IPS-15b (cell line): ENCODE measurements around the gene CENPN.

ENCODE experiments used
- H3K27me3 ChIP-seq: one replicate; pipeline ENCODE4 v1.6.1; 2013; ENCODE audit warnings: low read length; ENCODE audit not compliant: control insufficient read depth, insufficient read depth
- H3K36me3 ChIP-seq: one replicate; pipeline ENCODE4 v1.6.1; 2013; ENCODE audit warnings: low read length; ENCODE audit not compliant: control insufficient read depth, insufficient read depth
- H3K4me1 ChIP-seq: one replicate; pipeline ENCODE4 v1.6.1; 2013; ENCODE audit warnings: mild to moderate bottlenecking, low read length; ENCODE audit not compliant: control insufficient read depth, insufficient read depth
- H3K4me3 ChIP-seq: one replicate; pipeline ENCODE4 v1.5.1; 2013; ENCODE audit warnings: low read depth, low read length
- H3K9ac ChIP-seq: one replicate; pipeline ENCODE4 v1.6.1; 2013; ENCODE audit warnings: low read depth, mild to moderate bottlenecking, low read length
- H3K9me3 ChIP-seq: one replicate; pipeline ENCODE4 v1.6.1; 2013; ENCODE audit warnings: mild to moderate bottlenecking, low read length; ENCODE audit not compliant: control insufficient read depth, insufficient read depth

Gene CENPN, protein sequence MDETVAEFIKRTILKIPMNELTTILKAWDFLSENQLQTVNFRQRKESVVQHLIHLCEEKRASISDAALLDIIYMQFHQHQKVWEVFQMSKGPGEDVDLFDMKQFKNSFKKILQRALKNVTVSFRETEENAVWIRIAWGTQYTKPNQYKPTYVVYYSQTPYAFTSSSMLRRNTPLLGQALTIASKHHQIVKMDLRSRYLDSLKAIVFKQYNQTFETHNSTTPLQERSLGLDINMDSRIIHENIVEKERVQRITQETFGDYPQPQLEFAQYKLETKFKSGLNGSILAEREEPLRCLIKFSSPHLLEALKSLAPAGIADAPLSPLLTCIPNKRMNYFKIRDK

DNA sequence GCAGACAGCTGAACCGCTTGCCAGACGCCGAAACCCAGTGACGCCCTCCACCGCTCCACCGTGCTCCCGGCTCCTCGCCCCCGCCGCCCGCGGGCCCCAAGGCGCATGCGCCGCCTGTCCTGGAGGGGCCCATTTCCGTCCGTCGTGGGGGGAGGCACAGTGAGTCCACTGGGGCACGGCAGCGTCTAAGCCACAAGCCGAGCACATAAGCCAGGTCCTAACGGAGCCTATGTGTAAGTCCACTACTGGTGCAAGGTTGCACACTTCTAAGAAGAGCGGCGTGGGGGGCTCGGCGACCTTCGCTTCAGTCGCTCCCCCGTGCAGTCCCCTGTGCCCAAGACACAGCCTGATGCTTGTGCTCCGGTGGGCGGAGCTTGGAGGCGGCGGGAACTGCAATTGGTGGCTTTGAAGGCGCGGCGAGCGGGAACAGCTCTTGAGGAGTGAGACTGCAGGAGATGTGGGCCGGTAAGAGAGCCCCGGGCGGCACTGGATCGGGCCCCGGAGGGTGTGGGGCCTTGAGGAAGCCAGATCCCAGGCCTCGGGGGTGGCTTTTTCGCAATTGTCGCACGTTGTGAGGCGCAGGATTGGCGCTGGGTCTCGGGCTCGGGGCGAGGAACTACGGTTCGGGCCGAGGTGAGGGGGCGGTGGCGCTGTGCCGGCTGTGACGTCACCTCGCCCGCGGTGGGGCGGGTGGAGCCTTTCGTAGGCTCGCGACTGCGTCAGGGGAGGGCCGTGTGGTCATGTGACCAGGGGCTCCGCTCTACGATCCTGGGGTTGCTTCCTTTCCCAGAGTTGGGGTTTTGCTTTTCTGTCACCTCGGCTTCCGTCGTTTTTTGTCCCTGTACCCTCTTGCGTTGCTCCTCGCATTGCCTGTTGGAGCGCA, at the start of gene CENPN, which contains the start of gene CMC2:
Gene CENPN (plus strand): TSS at position 402 of the 883 bp plus-strand sequence. CDS start 4,726 bp downstream, outside the sequence.
Gene CMC2 (minus strand): TSS at position 73 of the 883 bp plus-strand sequence. CDS start 9,491 bp downstream, outside the sequence.
- H3K9ac ChIP-seq = peak within 1 kb of the TSS; percentile 99
- no peaks in the 10 kb centered on the region for H3K9me3 ChIP-seq
- no peaks in the 10 kb centered on the region for H3K36me3 ChIP-seq
- H3K4me3 ChIP-seq = peak within 1 kb of the TSS; percentile 84
- no peaks in the 10 kb centered on the region for H3K4me1 ChIP-seq
- no peaks in the 10 kb centered on the region for H3K27me3 ChIP-seq

DNA sequence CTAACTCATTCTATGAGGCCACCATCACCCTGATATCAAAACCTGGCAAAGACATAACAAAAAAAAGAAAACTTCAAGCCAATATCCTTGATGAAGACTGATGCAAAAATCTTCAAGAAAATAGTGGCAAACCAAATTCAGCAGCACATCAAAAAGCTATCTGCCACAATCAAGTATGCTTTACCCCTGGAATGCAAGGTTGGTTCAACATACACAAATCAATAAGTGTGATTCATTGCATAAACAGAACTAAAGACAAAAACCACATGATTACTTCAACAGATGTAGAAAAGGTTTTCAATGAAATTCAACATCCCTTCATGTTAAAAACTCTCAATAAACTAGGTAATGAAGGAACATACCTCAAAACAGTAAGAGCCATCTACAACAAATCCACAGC, 48.7 kb upstream of the CENPN start:
- Histone ChIP-seq H3K36me3 (no peaks in the 10 kb centered on the region), H3K4me1 (no peaks in the 10 kb centered on the region), H3K4me3 (no peak overlapping the region), H3K9ac (no peak overlapping the region), H3K27me3 (no peaks in the 10 kb centered on the region), H3K9me3 (no peaks in the 10 kb centered on the region)

- H3K4me3 ChIP-seq = no peak overlapping the region
- H3K27me3 ChIP-seq = no peaks in the 10 kb centered on the region
- no peaks in the 10 kb centered on the region for H3K4me1 ChIP-seq
- H3K9ac ChIP-seq = no peak overlapping the region
- H3K9me3 ChIP-seq = no peaks in the 10 kb centered on the region
- no peaks in the 10 kb centered on the region for H3K36me3 ChIP-seq
Measured at GRCh38 chr16:80962879-80963278, 44.1 kb upstream of the CENPN start.

DNA sequence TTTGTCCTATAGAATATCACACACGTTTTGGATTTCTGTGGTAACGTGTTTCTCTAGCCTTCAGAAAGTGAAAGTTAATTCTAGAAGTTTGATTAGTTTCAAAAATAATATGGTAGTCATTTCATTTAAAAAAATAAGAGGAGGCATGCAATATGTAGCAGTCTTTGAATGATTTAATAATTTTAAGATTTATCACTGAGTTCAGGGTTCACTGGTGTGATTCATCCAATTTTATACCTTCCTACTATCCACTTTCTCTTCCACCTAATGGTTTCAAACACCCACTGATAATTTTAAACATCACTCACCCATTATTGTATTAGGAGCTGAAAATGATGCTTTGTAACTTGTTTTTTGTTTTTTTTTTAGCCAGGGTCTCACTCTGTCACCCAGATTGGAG, 42.7 kb upstream of the CENPN start:
- Histone ChIP-seq H3K27me3 (no peaks in the 10 kb centered on the region), H3K4me1 (no peaks in the 10 kb centered on the region), H3K36me3 (no peaks in the 10 kb centered on the region), H3K9ac (no peak overlapping the region), H3K4me3 (no peak overlapping the region), H3K9me3 (no peaks in the 10 kb centered on the region)

- Histone ChIP-seq H3K9me3 (no peaks in the 10 kb centered on the region), H3K9ac (no peak overlapping the region), H3K4me1 (no peaks in the 10 kb centered on the region), H3K4me3 (no peak overlapping the region), H3K27me3 (no peaks in the 10 kb centered on the region), H3K36me3 (no peaks in the 10 kb centered on the region)
Measured at GRCh38 chr16:80966617-80967016, 40.4 kb upstream of the CENPN start.

GRCh38 chr16:80968386-80969113, 38.5 kb upstream of the CENPN start:
- H3K27me3 ChIP-seq = no peaks in the 10 kb centered on the region
- no peaks in the 10 kb centered on the region for H3K9me3 ChIP-seq
- no peak overlapping the region for H3K4me3 ChIP-seq
- H3K9ac ChIP-seq = no peak overlapping the region
- H3K36me3 ChIP-seq = no peaks in the 10 kb centered on the region
- no peaks in the 10 kb centered on the region for H3K4me1 ChIP-seq

DNA sequence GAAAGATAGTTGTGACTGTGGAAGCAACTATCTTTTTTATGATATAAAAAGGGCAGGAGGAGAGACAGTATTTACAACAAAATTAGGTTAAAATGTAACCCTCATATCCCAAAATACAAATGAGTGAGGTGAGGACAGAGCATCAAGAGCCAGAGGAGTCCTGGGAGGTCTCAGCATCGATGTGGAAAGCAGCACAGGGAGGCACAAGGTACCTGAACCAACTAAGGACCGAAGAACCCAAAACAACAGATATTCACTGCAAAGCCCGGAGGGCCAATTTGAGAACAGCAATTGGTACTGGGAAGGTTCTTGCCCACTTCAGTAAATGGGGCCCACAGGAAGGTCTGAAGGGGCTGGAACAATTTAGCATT, 37.9 kb upstream of the CENPN start:
- no peaks in the 10 kb centered on the region for H3K4me1 ChIP-seq
- no peak overlapping the region for H3K4me3 ChIP-seq
- H3K36me3 ChIP-seq = no peaks in the 10 kb centered on the region
- H3K9ac ChIP-seq = no peak overlapping the region
- no peaks in the 10 kb centered on the region for H3K27me3 ChIP-seq
- no peaks in the 10 kb centered on the region for H3K9me3 ChIP-seq

GRCh38 chr16:80971819-80972218, 35.2 kb upstream of the CENPN start:
- Histone ChIP-seq H3K9me3 (no peaks in the 10 kb centered on the region), H3K4me3 (no peak overlapping the region), H3K36me3 (no peaks in the 10 kb centered on the region), H3K9ac (no peak overlapping the region), H3K4me1 (no peaks in the 10 kb centered on the region), H3K27me3 (no peaks in the 10 kb centered on the region)

DNA sequence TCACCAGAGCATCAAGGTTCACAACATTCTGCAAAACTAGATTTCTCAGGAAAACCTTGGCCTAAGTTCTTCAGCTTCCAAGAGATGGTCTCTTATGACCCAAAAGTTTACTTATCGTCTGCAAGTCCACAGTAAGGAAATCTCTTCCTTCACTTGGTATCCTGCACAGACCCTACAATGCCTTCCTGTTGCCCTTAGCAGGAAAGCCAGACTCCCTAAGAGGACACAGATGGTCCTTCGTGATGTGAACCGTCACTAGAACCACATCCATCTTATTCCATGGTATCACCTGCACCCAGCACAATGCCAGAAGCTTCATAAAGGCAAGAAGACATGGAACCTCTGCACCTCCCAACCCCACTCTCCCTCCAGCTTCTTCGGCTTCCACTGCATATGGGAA, 34.4 kb upstream of the CENPN start:
- Histone ChIP-seq H3K4me3 (no peak overlapping the region), H3K27me3 (no peaks in the 10 kb centered on the region), H3K9ac (no peak overlapping the region), H3K36me3 (no peaks in the 10 kb centered on the region), H3K9me3 (no peaks in the 10 kb centered on the region), H3K4me1 (no peaks in the 10 kb centered on the region)

DNA sequence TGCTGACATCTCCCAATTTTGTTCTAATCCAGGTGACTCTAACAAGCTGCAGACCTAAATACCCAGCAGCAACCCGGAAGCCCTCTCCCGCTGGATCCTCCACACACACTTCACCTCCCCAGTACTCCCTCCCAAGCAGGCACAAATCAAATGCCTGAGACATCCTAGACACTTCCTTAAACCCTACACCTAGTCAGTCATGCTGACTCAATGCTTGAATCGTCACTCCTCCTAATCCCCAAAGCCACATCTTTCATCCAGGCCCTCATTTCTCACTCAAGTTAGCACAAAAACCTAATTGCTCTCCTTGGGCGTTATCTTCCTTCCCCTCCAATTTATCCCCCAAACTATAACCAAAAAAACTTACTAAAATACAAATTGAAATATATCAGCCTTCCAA, 33.0 kb upstream of the CENPN start:
- Histone ChIP-seq H3K9ac (no peak overlapping the region), H3K27me3 (no peaks in the 10 kb centered on the region), H3K36me3 (no peaks in the 10 kb centered on the region), H3K4me3 (no peak overlapping the region), H3K4me1 (no peaks in the 10 kb centered on the region), H3K9me3 (no peaks in the 10 kb centered on the region)

DNA sequence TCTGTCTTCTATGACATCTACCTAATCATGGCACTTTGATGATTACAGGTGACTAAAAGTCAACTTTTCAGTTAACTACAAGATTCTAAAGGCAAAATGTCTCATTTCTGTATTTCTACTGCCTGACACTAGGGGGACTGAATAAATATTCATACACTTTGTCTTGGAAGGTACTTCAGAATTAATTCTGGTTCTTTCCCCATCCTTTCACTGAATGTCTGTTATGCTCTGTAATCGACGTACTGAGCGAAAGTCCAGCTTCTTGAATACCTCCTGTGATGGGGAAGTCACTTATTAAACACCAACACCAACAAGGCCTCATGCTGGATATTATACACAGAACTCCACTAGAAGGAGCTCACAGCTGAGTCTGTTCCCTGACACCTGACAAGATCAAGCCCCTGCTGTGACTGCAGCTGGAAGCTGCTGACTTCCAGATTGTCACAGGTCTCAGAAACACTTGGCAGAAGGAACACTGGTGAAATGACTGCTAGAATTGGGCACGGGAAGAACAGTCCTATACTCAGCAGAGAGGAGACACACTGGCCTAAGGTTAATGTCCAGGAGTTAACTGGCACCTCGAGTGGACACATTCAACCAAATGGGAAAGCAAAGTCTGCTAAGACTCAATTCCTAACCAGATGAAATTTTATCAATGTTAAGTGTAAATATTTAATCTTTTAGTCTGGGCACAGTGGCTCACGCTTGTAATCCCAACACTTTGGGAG, 32.2 kb upstream of the CENPN start:
- no peaks in the 10 kb centered on the region for H3K4me1 ChIP-seq
- H3K36me3 ChIP-seq = peaks cover under 1% of the 10 kb centered on the region
- H3K9ac ChIP-seq = no peak overlapping the region
- no peaks in the 10 kb centered on the region for H3K27me3 ChIP-seq
- no peaks in the 10 kb centered on the region for H3K9me3 ChIP-seq
- H3K4me3 ChIP-seq = no peak overlapping the region
